Globus pallidus (tissue), 1 donor: Measurements from ENCODE around the gene DYNLT2B.
"Not testable (repeated sequence)": the region's sequence is repeated elsewhere in the genome, so short reads cannot be mapped to it uniquely, and the experiment has no call there.

Experiments
- DNase-seq: peaks from one replicate; pipeline ENCODE4 v3.0.0-alpha.2; 2015; ENCODE audit warnings: low spot score

Gene DYNLT2B

DNA sequence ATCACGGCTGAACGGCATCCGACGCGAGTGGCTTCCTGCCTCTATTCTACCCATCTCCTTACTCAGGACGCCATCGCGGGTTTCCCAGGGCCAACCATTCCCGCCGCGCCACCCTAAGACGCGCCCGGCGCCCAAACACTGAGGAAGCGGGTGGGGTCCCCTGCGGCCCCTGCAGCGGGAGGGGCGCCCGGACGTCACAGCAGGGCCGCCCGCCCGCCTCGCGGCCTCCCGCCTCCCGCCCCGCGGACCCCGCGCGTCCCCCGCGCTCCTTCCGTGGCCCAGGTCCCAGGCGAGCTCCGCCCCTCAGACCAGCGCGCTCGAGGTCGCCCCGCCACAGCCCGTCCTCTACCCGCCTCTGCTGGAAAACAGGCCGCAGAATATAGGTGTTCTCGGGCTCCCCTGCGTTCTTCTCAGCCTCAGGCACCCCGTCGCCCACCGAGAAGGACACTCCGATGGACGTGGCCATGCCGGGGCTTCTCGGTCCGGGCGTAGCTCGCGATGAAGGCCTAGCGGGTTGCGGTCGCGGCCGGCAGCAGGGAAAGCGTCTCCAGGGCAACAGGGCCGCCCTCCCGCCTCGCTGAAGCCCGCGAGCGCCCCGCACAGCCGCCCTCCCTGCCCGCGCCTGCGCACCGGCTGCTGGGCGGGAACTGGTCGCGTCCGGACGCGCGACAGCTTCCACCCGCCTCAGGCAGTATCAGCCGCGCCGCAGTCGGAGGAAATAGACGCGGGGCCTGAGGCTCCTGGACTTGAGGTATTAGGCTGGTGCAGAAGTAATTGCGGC, at the start of gene DYNLT2B:
Gene DYNLT2B, minus strand, starts transcription at position 554 of the 781 bp plus-strand sequence. Its CDS starts 88 bp downstream, at position 466.
- DNase-seq: peak; percentile 90

DNA sequence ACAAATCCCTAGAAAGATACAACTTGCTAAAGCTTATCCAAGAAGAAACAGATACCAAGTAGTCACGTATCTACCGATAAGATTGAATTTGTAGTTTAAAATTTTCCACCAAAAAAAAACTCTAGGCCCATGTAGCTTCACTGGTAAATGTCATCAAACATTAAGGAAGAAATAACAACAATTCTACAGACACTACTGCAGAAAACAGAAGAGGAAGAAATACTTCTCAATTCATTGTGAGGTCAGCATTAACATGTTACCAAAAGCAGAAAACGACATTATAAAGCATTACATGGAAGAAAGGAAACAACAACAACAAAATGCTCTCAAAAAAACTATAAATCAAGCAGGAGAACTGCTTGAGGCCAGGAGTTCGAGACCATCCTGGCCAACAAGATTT, 47.7 kb upstream of the DYNLT2B start:
- no peak for DNase-seq

- no peak for DNase-seq
These were observed 42.5 kb upstream of the DYNLT2B start for GRCh38 chr3:196360586-196360985.

DNA sequence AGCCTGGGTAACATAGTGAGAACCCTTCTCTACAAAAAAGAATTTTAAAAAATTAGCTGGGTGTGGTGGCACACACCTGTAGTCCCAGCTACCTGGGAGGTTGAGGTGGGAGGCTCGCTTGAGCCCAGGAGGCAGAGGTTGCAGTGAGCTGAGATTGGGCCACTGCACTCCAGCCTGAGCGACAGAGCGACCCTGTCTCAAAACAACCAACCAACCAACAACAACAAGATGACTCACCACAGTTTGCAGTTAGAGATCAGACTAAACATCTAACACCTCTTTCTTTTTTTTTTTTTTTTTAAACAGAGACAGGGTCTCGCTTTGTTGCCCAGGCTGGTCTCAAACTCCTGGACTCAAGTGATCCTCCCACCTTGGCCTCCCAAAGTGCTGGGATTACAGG, 40.5 kb upstream of the DYNLT2B start:
- DNase-seq: not testable (repeated sequence)

- DNase-seq: no peak
These were observed 39.9 kb upstream of the DYNLT2B start for GRCh38 chr3:196357905-196358304.

- no peak for DNase-seq
These were observed 38.5 kb upstream of the DYNLT2B start for GRCh38 chr3:196356556-196356955.

DNA sequence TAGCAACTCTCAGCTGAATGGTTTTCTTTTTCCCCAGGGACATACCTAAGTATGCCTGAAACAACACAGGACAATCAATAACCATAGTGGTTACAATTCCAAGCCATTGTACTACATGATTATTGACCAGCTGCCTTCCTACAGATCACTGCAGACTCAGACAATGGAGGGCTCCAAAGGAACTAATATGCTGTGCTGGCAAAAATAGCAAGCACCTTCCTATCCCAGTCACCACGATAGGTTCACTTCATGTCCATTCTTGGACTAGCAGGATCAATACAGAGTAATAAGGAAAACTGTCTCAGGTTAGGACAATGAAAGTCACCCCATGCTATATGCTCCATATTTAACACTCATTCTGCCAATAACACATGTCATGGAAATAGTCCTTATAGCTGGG, 37.6 kb upstream of the DYNLT2B start:
- no peak for DNase-seq

- DNase-seq: no peak
These were observed 36.1 kb upstream of the DYNLT2B start for GRCh38 chr3:196354132-196354531.

GRCh38 chr3:196351541-196351940, 33.5 kb upstream of the DYNLT2B start:
- no peak for DNase-seq

DNA sequence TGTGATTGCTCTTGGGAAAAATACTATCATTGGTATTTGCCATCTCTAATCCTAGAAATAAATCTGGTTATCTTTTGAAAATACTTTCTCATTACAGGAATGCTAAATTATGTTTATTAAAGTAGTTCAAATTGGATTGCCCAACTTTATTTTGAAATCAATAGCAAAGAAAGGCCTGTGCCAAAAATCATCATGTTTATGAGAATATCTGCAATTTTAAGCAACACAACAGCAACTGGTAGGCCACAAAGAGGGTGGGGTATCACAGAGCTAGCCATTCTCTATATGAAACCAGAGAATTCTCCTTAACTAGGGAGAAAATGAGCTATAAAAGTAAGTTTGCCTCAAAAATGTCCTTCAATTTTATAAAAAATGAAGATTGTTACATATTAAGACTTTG, 32.0 kb upstream of the DYNLT2B start:
- no peak for DNase-seq

DNA sequence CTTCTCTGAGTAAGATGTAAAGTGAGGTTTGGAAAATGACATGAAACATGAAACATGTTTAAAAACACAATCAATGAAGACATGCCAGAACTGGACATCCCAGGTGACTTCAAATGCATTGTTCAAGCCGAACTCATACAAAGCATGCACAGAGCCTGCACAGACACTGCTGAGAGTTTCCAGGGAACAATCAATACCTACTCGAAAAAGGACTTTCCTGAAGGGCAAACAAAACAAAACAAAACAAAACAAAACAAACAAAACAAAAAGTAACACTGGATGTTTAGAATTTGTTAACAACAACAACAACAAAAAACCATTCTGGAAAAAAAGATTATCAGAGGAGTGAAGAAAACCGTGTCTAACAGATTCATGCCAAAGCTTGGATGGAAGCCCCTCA, 30.7 kb upstream of the DYNLT2B start:
- no peak for DNase-seq

DNA sequence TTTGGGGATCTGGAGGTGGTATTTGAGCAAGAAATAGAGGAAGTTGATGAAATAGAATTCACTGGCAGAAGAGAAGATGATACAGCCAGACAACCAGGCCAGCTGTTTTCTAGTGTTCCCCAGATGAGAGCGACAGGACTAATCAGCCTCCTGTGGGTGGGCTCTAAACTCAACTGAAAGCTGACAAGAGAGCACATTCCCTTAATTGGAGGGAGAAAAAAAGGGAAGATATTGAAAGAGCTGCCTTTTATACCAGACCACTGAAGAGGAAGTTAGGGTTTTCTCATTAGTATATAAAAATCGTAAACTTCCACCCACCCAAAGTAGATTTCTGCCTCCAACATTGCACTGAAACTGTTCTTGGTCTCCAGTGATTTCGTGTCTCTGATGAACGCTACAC, 26.6 kb upstream of the DYNLT2B start:
- peak; percentile 10 for DNase-seq

GRCh38 chr3:196343917-196344316, 25.9 kb upstream of the DYNLT2B start:
- not testable (repeated sequence) for DNase-seq

- no peak for DNase-seq
These were observed 23.1 kb upstream of the DYNLT2B start for GRCh38 chr3:196341137-196341536.

DNA sequence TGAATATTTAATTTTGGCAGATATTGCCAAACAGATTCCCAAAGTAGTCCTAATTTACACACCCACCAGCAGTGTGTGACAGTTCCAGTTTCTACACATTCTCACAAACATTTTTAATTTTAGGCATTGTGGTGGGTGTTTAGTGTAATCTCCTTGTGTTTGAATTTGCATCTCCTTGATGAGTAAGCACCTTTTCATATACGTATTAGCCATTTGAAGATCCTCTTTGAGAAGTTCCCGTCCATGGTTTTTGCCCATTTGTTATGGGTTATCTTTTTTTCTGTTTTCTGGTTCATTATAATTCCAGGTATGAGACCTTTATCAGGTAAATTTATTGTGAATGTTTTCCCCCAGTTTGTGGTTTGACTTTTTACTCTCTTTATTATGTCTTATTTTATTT, 22.4 kb upstream of the DYNLT2B start:
- no peak for DNase-seq

DNA sequence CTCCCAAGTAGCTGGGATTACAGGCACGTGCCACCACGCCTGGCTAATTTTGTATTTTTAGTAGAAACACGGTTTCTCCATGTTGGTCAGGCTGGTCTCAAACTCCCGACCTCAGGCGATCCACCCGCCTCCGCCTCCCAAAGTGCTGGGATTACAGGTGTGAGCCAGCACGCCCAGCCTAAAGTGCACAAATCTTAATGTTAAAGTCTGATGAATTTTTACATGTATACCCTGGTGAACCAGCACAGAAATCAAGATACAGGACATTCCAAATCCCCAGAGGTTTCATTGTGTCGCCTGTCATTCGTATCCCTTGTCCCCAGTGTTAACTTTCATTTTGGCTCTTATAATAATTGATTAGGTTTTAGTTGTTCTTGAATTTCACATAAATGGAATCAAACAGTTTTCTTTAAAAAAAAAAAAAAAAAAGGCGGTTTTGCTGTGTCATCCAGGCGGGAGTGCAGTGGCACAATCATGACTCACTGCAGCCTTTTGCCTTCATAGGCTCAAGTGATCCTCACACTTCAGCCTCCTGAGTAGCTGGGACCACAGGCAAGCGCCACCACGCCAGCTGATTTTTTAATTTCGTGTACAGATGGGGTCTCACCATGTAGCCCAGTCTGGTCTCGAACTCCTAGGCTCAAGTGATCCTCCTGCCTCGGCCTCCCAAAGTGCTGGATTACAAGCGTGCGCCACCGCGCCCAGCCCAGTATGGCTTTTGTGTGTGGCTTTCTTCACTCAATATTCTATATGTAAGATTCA, 21.6 kb upstream of the DYNLT2B start:
- DNase-seq: no peak

DNA sequence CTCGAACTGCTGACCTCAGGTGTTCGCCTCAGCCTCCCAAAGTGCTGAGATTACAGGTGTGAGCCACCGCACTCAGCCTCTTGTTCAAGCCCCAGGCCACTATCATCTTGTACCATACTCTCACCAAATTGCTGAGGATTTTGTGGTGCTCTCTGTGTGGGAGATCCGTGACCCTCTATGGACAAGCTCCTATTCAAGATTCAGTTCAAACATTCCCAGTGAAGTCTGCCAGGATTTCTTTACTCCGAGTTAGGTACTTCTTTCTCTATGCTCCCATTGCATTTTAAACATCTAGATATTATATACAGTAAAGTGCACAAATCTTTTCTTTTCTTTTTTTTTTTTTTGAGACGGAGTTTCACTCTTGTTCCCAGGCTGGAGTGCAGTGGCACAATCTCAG, 21.0 kb upstream of the DYNLT2B start:
- no peak for DNase-seq

GRCh38 chr3:196336319-196337145, 18.5 kb upstream of the DYNLT2B start:
- no peak for DNase-seq

DNA sequence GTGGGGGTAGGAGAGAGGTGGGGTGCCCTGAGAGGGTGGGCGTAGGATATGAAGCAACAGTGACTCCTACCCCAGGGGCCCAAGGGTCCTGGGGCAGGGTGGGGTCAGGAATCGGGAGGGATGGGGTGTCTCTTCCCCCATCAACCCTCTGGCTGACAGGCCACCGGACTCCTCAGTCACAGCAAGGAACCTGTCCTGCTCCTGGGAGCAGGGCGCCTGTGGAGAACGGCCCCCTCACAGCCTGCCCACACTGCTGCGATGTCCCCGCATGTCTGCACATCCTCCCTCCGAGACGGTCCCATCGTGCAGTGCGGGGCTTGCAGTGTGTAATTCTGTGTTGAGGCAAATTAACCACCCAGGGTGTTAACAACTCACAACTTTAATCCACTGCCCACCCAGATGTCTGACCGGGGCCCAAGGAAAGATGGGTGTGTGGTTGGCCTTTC, 17.5 kb upstream of the DYNLT2B start:
- DNase-seq: no peak

DNA sequence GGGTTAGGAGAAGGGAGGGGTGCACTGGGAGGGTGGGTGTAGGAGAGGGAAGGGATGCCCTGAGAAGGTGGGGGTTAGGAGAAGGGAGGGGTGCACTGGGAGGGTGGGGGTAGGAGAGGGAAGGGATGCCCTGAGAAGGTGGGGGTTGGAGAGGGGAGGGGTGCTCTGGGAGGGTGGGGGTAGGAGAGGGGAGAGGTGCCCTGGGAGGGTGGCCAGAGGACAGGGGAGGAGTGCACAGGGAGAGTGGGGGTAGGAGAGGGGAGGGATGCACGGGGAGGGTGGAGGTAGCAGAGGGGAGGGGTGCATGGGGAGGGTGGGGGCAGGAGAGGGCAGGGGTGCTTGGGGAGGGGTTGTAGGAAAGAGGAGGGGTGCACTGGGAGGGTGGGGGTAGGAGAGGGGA, 16.9 kb upstream of the DYNLT2B start:
- no peak for DNase-seq

- DNase-seq: no peak
These were observed 14.1 kb upstream of the DYNLT2B start for GRCh38 chr3:196332168-196332567.

DNA sequence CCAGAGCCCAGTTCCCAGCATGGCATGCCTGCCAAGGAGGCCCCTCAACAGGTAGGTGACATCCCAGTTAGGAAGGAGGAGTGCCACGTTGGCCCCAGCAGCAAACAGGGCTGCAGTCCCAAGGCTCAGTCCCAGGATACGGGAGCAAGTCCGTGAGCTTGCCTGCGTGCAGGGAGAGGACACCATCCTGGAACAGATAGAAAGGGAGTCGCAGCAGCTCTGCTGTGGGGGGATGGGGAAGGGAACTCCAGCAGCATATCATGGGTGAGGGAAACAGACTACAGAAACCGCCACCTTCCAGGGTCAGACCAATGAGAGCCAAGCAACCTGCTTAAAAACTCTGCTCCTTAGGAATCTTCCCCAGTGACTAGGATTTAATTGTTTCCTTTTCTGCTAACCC, 9.4 kb upstream of the DYNLT2B start:
- no peak for DNase-seq
